HG03354 (cell line): ENCODE data around the gene AASDH.

Experiments used
- ATAC-seq: cut with Tn5 transposase; IDR thresholded peaks from one replicate; pipeline ENCODE4 v1.9.1; 2021; ENCODE audit warnings: mild to moderate bottlenecking; ENCODE audit not compliant: unreplicated experiment, poor library complexity, severe bottlenecking

Gene AASDH

DNA sequence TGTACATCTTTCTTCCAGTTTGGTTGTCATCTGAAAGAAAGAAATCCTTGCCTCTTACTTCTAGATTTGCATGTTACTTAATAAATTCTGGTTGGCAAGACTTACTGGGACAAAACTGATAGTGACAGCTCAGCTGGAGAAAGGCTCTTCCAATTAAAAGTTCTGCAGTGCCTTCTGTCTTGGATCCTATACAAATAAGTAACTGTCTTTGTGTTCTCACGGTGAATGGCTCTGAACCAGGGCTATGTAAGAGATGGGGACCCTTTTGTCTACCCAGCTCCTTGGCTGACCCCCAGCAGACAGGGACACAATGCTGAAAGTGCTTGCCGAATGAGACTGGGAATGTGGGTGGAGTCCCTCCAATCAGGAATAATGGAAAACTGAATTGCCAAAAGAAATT is 89.5 kb downstream of the AASDH start:
- ATAC-seq: no peak

- no peak for ATAC-seq
These were observed 90.8 kb downstream of the AASDH start for GRCh38 chr4:56296526-56296925.

DNA sequence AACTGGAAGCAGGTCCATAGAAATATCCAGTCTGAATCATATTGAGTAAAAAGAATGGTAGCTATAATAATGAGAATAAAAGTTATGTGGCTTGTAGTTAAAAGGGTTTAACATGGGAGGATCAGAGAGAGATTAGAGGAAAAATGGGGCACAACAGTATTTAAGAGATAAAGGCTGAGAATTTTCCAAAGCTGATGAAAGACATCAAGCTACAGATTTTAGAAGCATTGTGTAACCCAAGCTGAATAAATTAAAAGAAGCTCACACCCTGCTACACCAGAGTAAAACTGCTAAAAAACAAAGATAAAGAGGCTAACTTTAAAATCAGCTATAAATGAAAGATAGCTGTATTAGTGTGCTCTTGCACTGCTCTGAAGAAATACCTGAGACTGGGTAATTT is 94.2 kb downstream of the AASDH start:
- ATAC-seq: no peak

DNA sequence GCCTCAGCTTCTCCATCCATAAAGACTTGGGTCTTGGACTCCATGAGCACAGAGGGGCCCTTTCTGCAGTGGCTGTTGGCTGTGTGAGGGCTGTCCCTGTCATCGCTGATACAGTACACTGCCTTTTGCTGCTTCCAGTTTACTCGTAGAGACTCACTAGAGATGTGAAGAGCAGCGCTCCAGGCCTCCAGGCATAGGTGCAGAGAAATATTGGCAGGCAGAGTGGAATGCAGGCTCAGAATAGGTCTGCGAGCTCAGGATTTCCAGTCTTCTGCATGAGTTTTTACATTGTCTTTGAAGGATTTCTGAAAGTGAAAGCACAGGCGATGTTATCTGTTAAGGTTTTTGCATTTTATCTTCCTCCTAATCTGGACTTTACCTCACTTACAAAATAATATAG is 97.4 kb downstream of the AASDH start:
- no peak for ATAC-seq

- ATAC-seq: no peak
These were observed 98.6 kb downstream of the AASDH start for GRCh38 chr4:56288663-56289062.
